GM12891 (cell line): Measurements from ENCODE around the gene ANP32A.

Experiments
- POLR2A ChIP-seq: IDR thresholded peaks from 2 replicates; pipeline ENCODE4 v1.6.1; 2011; ENCODE audit warnings: low read depth, low read length, control low read depth
- POLR2AphosphoS5 ChIP-seq: IDR thresholded peaks from 2 replicates; pipeline ENCODE4 v1.6.1; 2011; ENCODE audit warnings: low read depth, low read length, control low read depth

DNA sequence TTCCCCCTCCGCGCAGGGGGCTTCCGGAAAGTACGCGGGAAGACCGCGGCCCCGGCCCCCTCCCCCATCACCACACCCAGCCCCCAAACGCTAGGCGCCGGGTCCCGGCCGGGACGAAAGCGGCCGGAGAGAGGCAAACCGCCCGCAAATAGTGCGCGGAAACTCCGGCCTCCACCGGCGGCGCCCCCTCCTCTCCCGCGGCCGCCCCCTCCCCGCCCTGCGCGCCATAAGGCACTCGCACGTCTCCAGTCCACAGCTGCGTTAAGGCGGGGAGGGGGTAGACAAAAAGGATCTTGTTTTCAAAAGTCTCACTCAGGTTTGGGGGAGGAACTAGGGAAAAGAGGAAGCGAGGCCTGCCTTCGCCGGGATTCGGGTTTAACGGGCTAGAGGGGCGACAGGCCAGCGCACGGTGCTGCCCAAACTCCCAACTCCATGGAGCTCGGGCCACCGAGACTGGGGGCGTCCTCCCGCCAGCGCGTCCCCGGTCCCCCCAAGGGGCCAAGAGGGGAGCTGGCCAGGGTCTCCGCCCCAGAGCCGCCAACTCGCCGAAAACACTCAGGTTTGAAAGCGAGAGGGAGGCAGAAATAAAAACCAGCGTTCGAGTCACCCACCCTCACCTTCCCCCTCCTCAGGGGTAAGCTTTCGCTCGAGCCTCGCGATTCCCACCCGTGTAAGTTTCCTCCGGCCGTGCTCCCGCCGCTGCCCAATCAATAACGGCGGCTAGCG, 1.8 kb downstream of the ANP32A start:
- no peak; the same call in 1 of the 2 replicates for TF ChIP-seq POLR2AphosphoS5
- TF ChIP-seq POLR2A = no peak
